Activated T-cell treated with anti-CD3 and anti-CD28 coated beads, Interleukin-2, amount 50 U/mL, for 4 hours (primary cell): Measurements from ENCODE around the gene KIF1A. TPM values are rescaled to one million over a fixed set of nuclear protein-coding genes. Genes with fewer than 3 reads are reported as not detected.

Source experiments
- ATAC-seq, 2 donors: fragments of 200-7000 bp; cut with Tn5 transposase; one replicate each; pipeline ENCODE4 v1.10.0; 2021
- DNase-seq: peaks from one replicate; pipeline ENCODE4 v3.0.0-alpha.2; 2020
- H3K27me3 Mint-ChIP-seq: one replicate; pipeline ENCODE4 v1.8.0; 2021; ENCODE audit warnings: low read depth, mixed read lengths
- H3K36me3 Mint-ChIP-seq: one replicate; pipeline ENCODE4 v1.8.0; 2022; ENCODE audit warnings: mixed read lengths; ENCODE audit not compliant: insufficient read depth
- H3K4me1 Mint-ChIP-seq: one replicate; pipeline ENCODE4 v1.8.0; 2021; ENCODE audit warnings: low read depth, mixed read lengths
- H3K4me3 Mint-ChIP-seq: one replicate; pipeline ENCODE4 v1.8.0; 2021; ENCODE audit warnings: mild to moderate bottlenecking, moderate library complexity, mixed read lengths
- H3K9me3 Mint-ChIP-seq: one replicate; pipeline ENCODE4 v1.8.0; 2021; ENCODE audit warnings: mixed read lengths
- total RNA-seq, 3 donors: library from RNA; stranded (reverse); gene quantifications; one replicate each; pipeline ENCODE4 v1.2.1, GENCODE V29; 2021

Gene KIF1A
- total RNA-seq, 3 donors from 2014 or later, result 2.5 to 4.5 (median 3.1) TPM

- peaks cover 3% of the 10 kb centered on the region for H3K27me3 Mint-ChIP-seq
- no peaks in the 10 kb centered on the region for H3K36me3 Mint-ChIP-seq
- no peaks in the 10 kb centered on the region for H3K9me3 Mint-ChIP-seq
- no peak overlapping the region for H3K4me3 Mint-ChIP-seq
- no peak for ATAC-seq
- no peak for DNase-seq
- no peaks in the 10 kb centered on the region for H3K4me1 Mint-ChIP-seq
Observed at GRCh38 chr2:240731178-240731545, 88.9 kb downstream of the KIF1A start.

GRCh38 chr2:240730501-240731177 is 89.4 kb downstream of the KIF1A start:
- ATAC-seq (no peak), DNase-seq (no peak)
- Mint-ChIP-seq H3K27me3 (peaks cover 3% of the 10 kb centered on the region), H3K9me3 (no peaks in the 10 kb centered on the region), H3K4me1 (no peaks in the 10 kb centered on the region), H3K4me3 (no peak overlapping the region), H3K36me3 (no peaks in the 10 kb centered on the region)

GRCh38 chr2:240728827-240729226 is 91.2 kb downstream of the KIF1A start:
- no peak for ATAC-seq
- no peaks in the 10 kb centered on the region for H3K4me1 Mint-ChIP-seq
- H3K27me3 Mint-ChIP-seq, result peaks cover 3% of the 10 kb centered on the region
- DNase-seq, result no peak
- H3K4me3 Mint-ChIP-seq, result no peak overlapping the region
- H3K9me3 Mint-ChIP-seq, result no peaks in the 10 kb centered on the region
- H3K36me3 Mint-ChIP-seq, result no peaks in the 10 kb centered on the region

GRCh38 chr2:240728361-240728760 is 91.7 kb downstream of the KIF1A start:
- no peaks in the 10 kb centered on the region for H3K36me3 Mint-ChIP-seq
- no peak overlapping the region for H3K4me3 Mint-ChIP-seq
- DNase-seq, result no peak

GRCh38 chr2:240727913-240728312 is 92.1 kb downstream of the KIF1A start:
- peaks cover 3% of the 10 kb centered on the region for H3K27me3 Mint-ChIP-seq
- H3K4me1 Mint-ChIP-seq, result no peaks in the 10 kb centered on the region
- no peaks in the 10 kb centered on the region for H3K9me3 Mint-ChIP-seq
- no peaks in the 10 kb centered on the region for H3K36me3 Mint-ChIP-seq
- no peak for ATAC-seq
- no peak for DNase-seq
- H3K4me3 Mint-ChIP-seq, result no peak overlapping the region

More at GRCh38 chr2:240728361-240728760, 91.7 kb downstream of the KIF1A start:
- H3K9me3 Mint-ChIP-seq, result no peaks in the 10 kb centered on the region
- no peak for ATAC-seq
- no peaks in the 10 kb centered on the region for H3K4me1 Mint-ChIP-seq
- peaks cover 3% of the 10 kb centered on the region for H3K27me3 Mint-ChIP-seq

GRCh38 chr2:240727439-240727838 is 92.6 kb downstream of the KIF1A start:
- no peaks in the 10 kb centered on the region for H3K36me3 Mint-ChIP-seq
- no peaks in the 10 kb centered on the region for H3K9me3 Mint-ChIP-seq

GRCh38 chr2:240726876-240727275 is 93.1 kb downstream of the KIF1A start:
- Mint-ChIP-seq H3K4me3 (no peak overlapping the region), H3K9me3 (no peaks in the 10 kb centered on the region), H3K4me1 (no peaks in the 10 kb centered on the region), H3K27me3 (peaks cover 3% of the 10 kb centered on the region), H3K36me3 (no peaks in the 10 kb centered on the region)
- ATAC-seq, result no peak
- DNase-seq, result no peak

More at GRCh38 chr2:240727439-240727838, 92.6 kb downstream of the KIF1A start:
- no peak for DNase-seq
- no peak for ATAC-seq
- no peaks in the 10 kb centered on the region for H3K4me1 Mint-ChIP-seq
- H3K27me3 Mint-ChIP-seq, result peaks cover 3% of the 10 kb centered on the region
- no peak overlapping the region for H3K4me3 Mint-ChIP-seq

GRCh38 chr2:240725671-240726070 is 94.3 kb downstream of the KIF1A start:
- Mint-ChIP-seq H3K27me3 (peaks cover 3% of the 10 kb centered on the region), H3K36me3 (no peaks in the 10 kb centered on the region), H3K9me3 (no peaks in the 10 kb centered on the region), H3K4me3 (no peak overlapping the region), H3K4me1 (no peaks in the 10 kb centered on the region)
- ATAC-seq (no peak), DNase-seq (no peak)

GRCh38 chr2:240725266-240725665 is 94.8 kb downstream of the KIF1A start:
- no peak for ATAC-seq
- Mint-ChIP-seq H3K4me3 (no peak overlapping the region), H3K27me3 (peaks cover 3% of the 10 kb centered on the region), H3K36me3 (no peaks in the 10 kb centered on the region), H3K4me1 (no peaks in the 10 kb centered on the region), H3K9me3 (no peaks in the 10 kb centered on the region)
- no peak for DNase-seq

- H3K36me3 Mint-ChIP-seq, result no peaks in the 10 kb centered on the region
- DNase-seq (no peak), ATAC-seq (no peak)
- no peak overlapping the region for H3K4me3 Mint-ChIP-seq
- no peaks in the 10 kb centered on the region for H3K9me3 Mint-ChIP-seq
- no peaks in the 10 kb centered on the region for H3K4me1 Mint-ChIP-seq
- peaks cover 3% of the 10 kb centered on the region for H3K27me3 Mint-ChIP-seq
Observed at GRCh38 chr2:240724431-240724830, 95.6 kb downstream of the KIF1A start.

GRCh38 chr2:240723851-240724250 is 96.2 kb downstream of the KIF1A start:
- Mint-ChIP-seq H3K4me3 (no peak overlapping the region), H3K36me3 (no peaks in the 10 kb centered on the region), H3K4me1 (no peaks in the 10 kb centered on the region), H3K9me3 (no peaks in the 10 kb centered on the region), H3K27me3 (peaks cover 1% of the 10 kb centered on the region)
- no peak for DNase-seq
- ATAC-seq, result no peak

GRCh38 chr2:240722796-240723735 is 97.0 kb downstream of the KIF1A start:
- no peak for DNase-seq
- ATAC-seq, result no peak
- Mint-ChIP-seq H3K4me3 (no peak overlapping the region), H3K36me3 (no peaks in the 10 kb centered on the region), H3K9me3 (no peaks in the 10 kb centered on the region), H3K4me1 (no peaks in the 10 kb centered on the region), H3K27me3 (peaks cover 1% of the 10 kb centered on the region)

GRCh38 chr2:240722376-240722775 is 97.6 kb downstream of the KIF1A start:
- Mint-ChIP-seq H3K9me3 (no peaks in the 10 kb centered on the region), H3K4me3 (no peak overlapping the region), H3K4me1 (no peaks in the 10 kb centered on the region), H3K27me3 (peaks cover 1% of the 10 kb centered on the region), H3K36me3 (no peaks in the 10 kb centered on the region)
- ATAC-seq (no peak), DNase-seq (no peak)

- Mint-ChIP-seq H3K9me3 (no peaks in the 10 kb centered on the region), H3K27me3 (peaks cover 1% of the 10 kb centered on the region), H3K4me3 (no peak overlapping the region), H3K4me1 (no peaks in the 10 kb centered on the region), H3K36me3 (no peaks in the 10 kb centered on the region)
- DNase-seq, result no peak
- ATAC-seq, result no peak
Observed at GRCh38 chr2:240721596-240722180, 98.3 kb downstream of the KIF1A start.
